SU-DHL-6 (cell line): ENCODE data around the gene RPGR.

Experiments
- CTCF ChIP-seq: fragments of 200-600 bp; sonication (generic); IDR thresholded peaks from one replicate; pipeline ENCODE4 v1.5.1; 2017; ENCODE audit warnings: antibody characterized with exemption, mild to moderate bottlenecking, low read length, moderate library complexity; ENCODE audit not compliant: insufficient read depth, poor library complexity, severe bottlenecking
- EZH2phosphoT487 ChIP-seq: fragments of 200-600 bp; sonication (generic), shearing (Covaris generic); conservative IDR thresholded peaks from 2 replicates; pipeline ENCODE4 v1.6.1; 2018; ENCODE audit warnings: mild to moderate bottlenecking, antibody characterized with exemption, low read length, moderate library complexity, mixed read lengths

DNA sequence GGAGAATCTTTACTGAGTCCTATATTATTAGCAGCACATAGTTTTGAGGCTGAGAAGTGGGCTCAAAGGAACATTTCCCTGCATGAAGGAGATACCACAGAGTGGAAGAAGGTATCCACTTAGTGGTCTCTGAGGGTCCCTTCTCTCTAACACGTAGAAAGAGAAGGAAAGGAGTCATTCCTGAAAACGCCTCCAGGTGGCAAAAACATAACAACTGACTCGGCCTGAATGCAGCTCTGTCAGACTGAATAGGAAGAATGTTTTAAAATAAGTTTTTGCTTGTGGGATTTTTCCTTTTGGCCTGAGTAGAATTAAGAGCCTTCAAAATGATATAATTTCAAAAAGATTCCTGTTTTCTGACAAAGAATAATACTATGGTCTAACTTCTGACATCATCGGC, 23.3 kb downstream of the RPGR start:
- TF ChIP-seq CTCF (no peak), EZH2phosphoT487 (no peak)
